HG03432 (cell line): ENCODE measurements around the gene SPATA31C2.
"Not testable (repeated sequence)": the region's sequence is repeated elsewhere in the genome, so short reads cannot be mapped to it uniquely, and the experiment has no call there.

Experiments used
- ATAC-seq: cut with Tn5 transposase; IDR thresholded peaks from one replicate; pipeline ENCODE4 v1.9.1; 2021; ENCODE audit warnings: mild to moderate bottlenecking, moderate library complexity; ENCODE audit not compliant: unreplicated experiment

SPATA31C2 gene

GRCh38 chr9:88138375-88138774 is at the start of gene SPATA31C2:
Gene SPATA31C2 (minus strand): TSS chr9:88138475. CDS start chr9:88138446, 29 bp downstream.
- ATAC-seq: not testable (repeated sequence)

GRCh38 chr9:88187631-88188030 is 49.4 kb upstream of the SPATA31C2 start:
- no peak for ATAC-seq

GRCh38 chr9:88186495-88187110 is 48.3 kb upstream of the SPATA31C2 start:
- no peak for ATAC-seq

- ATAC-seq: no peak
Observed at GRCh38 chr9:88184976-88185375, 46.7 kb upstream of the SPATA31C2 start.

- ATAC-seq: no peak
Observed at GRCh38 chr9:88183798-88184495, 45.7 kb upstream of the SPATA31C2 start.

- no peak for ATAC-seq
Observed at GRCh38 chr9:88182501-88182900, 44.2 kb upstream of the SPATA31C2 start.

GRCh38 chr9:88180081-88180765 is 41.9 kb upstream of the SPATA31C2 start:
- ATAC-seq: no peak

- no peak for ATAC-seq
Observed at GRCh38 chr9:88179062-88179521, 40.8 kb upstream of the SPATA31C2 start.

- ATAC-seq: no peak
Observed at GRCh38 chr9:88178641-88179040, 40.4 kb upstream of the SPATA31C2 start.

- no peak for ATAC-seq
Observed at GRCh38 chr9:88177371-88177770, 39.1 kb upstream of the SPATA31C2 start.

- no peak for ATAC-seq
Observed at GRCh38 chr9:88174324-88174723, 36.0 kb upstream of the SPATA31C2 start.

GRCh38 chr9:88173378-88173999 is 35.2 kb upstream of the SPATA31C2 start:
- ATAC-seq: no peak

- no peak for ATAC-seq
Observed at GRCh38 chr9:88169700-88170099, 31.4 kb upstream of the SPATA31C2 start.

- no peak for ATAC-seq
Observed at GRCh38 chr9:88168564-88168963, 30.3 kb upstream of the SPATA31C2 start.

- ATAC-seq: no peak
Observed at GRCh38 chr9:88166660-88167059, 28.4 kb upstream of the SPATA31C2 start.

GRCh38 chr9:88164850-88165249 is 26.6 kb upstream of the SPATA31C2 start:
- no peak for ATAC-seq

GRCh38 chr9:88161144-88161543 is 22.9 kb upstream of the SPATA31C2 start:
- ATAC-seq: no peak

GRCh38 chr9:88143957-88144625 is 5.8 kb upstream of the SPATA31C2 start:
- no peak for ATAC-seq

GRCh38 chr9:88143179-88143578 is 4.9 kb upstream of the SPATA31C2 start:
- ATAC-seq: no peak

GRCh38 chr9:88133552-88133951 is 4.7 kb downstream of the SPATA31C2 start:
- ATAC-seq: not testable (repeated sequence)

GRCh38 chr9:88129556-88129955 is 8.7 kb downstream of the SPATA31C2 start:
- not testable (repeated sequence) for ATAC-seq
